GM20000 (cell line): ENCODE measurements around the gene CNN2.

Experiments used
- DNase-seq: peaks from one replicate; pipeline ENCODE4 v3.0.0; 2012; ENCODE audit warnings: low spot score
- CTCF ChIP-seq: IDR thresholded peaks from 2 replicates; pipeline ENCODE4 v1.5.1; 2012; ENCODE audit warnings: mild to moderate bottlenecking, control low read depth; ENCODE audit errors: extremely low read depth, missing control alignments

The CNN2 gene

GRCh38 chr19:1013218-1013617, 13.2 kb upstream of the CNN2 start:
- no peak for DNase-seq
- no peak for TF ChIP-seq CTCF

DNA sequence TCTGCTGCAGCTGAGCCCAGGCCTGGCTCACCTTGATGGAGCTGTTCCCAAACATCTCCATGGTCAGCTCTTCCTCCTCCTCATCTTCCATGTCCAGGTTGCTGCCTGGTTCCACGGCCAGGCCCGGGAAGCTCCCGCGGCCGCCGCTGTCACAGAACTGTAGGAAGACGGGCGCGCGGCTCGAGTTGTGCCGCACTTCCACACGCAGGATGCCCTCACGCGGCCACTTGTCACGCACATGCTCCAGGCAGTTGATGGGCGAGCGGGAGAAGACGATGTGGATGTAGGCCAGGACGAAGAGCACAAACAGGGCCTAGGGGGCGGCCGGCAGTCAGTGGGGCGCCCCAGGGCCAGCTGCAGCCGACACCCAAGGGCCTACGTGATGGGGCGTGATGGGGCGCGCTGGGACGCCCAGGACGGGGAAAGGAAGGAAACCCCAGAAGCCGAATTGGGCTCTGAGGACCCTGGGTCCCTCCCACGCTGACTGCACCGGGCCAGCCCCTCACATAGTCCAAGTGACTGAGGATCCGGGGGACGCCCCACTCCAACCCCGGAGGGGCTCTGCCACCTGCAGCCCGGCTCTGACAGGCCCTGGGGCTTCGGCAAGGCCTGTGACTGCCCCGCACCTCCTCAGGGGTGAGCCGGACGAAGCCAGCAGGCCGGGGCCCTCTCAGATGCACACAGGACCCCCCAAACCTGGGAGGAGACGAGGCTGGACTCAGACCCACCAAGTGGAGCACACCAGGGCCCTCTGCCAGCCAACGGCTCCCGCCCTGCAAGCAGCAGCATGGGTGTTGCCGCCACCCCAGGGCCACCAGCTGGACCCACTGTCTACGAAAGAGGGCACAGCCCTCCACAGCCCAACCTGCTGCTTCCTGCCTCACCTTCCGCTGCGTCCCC, 12.0 kb upstream of the CNN2 start:
- TF ChIP-seq CTCF, result no peak
- DNase-seq, result no peak

- DNase-seq, result no peak
- TF ChIP-seq CTCF, result no peak
These were observed 11.2 kb upstream of the CNN2 start for GRCh38 chr19:1015061-1015781.

DNA sequence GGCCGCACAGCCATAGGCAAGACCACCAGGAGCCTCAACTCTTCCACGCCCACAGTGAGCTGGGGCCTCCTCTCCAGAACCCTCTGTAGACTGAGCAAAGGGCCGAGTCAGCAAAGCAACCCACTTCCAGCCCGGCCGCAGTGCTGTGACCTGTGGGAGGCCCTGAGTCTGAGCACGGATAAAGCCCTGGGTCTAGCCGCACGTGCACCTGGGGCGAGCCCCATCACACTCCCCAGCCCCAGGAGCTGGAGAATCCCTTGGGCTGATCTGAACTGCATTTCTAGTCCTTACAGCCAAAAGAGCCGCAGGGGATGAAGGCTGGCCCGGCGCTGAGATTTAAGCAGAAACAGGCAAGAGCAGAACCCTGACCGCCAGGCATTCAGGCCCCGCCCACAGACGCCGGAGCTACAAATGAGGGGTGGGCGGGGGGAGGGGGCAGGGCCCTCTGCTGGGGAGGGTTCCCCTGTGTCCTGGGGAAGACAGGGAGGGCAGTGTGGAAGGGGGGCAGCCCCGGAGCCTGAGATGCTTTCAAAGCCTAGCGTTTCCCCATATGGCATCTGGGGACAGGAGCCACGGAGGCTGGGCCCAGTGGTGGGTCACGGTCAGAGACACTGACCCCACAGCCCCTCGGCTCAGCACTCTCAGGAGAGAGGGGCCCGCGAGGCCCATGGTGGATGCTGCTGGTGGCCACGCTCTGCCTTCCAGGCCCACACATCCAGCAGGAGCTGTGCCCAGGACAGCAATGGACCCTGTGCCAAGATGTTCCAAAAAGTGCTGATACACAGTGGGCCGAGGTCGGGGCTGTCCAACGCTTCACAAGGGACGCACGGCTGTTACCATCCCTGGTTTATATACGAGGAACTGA, 10.4 kb upstream of the CNN2 start:
- TF ChIP-seq CTCF, result no peak
- DNase-seq, result no peak

- no peak for TF ChIP-seq CTCF
- DNase-seq, result no peak
These were observed 9.7 kb upstream of the CNN2 start for GRCh38 chr19:1016647-1017114.

- DNase-seq, result no peak
- no peak for TF ChIP-seq CTCF
These were observed 9.1 kb upstream of the CNN2 start for GRCh38 chr19:1017115-1017905.
